WTC11 (cell line): Measurements from ENCODE around the gene NDUFV2. TPM values are rescaled to one million over a fixed set of nuclear protein-coding genes. Genes with fewer than 3 reads are reported as not detected.
A peak's percentile ranks its signal among the peaks of the same experiment; 100 is the strongest.

Experiments
- ATAC-seq: fragments of 200-7000 bp; cut with Tn5 transposase; 2 replicates; pipeline ENCODE4 v1.10.0; 2021; ENCODE audit warnings: mild to moderate bottlenecking, moderate library complexity
- CTCF ChIA-PET: fragments of 300-600 bp; sonication (Branson Sonifier 250); formaldehyde crosslinking; loops from one replicate; lab custom pipeline; 2021; ENCODE audit warnings: antibody characterized with exemption; lab: Charles Lee
- POLR2A ChIA-PET: fragments of 350-600 bp; sonication (Branson Sonifier 250); formaldehyde crosslinking; loops from one replicate; lab custom pipeline; 2021; ENCODE audit warnings: antibody characterized with exemption; lab: Charles Lee
- DNase-seq: peaks from one replicate; pipeline ENCODE4 v3.0.0; 2021; ENCODE audit warnings: low spot score
- H3K27ac Mint-ChIP-seq: 2 replicates; pipeline ENCODE4 v1.8.0; 2021; ENCODE audit warnings: mixed read lengths
- H3K27me3 Mint-ChIP-seq: 2 replicates; pipeline ENCODE4 v1.8.0; 2021; ENCODE audit warnings: low read depth, mild to moderate bottlenecking, moderate library complexity, mixed read lengths
- H3K36me3 Mint-ChIP-seq: 2 replicates; pipeline ENCODE4 v1.8.0; 2021; ENCODE audit warnings: mixed read lengths
- H3K4me1 Mint-ChIP-seq: 2 replicates; pipeline ENCODE4 v1.8.0; 2022; ENCODE audit warnings: mixed read lengths
- H3K4me3 Mint-ChIP-seq: 2 replicates; pipeline ENCODE4 v1.8.0; 2021; ENCODE audit warnings: mild to moderate bottlenecking, moderate library complexity, mixed read lengths
- H3K9me3 Mint-ChIP-seq: 2 replicates; pipeline ENCODE4 v1.8.0; 2021; ENCODE audit warnings: mixed read lengths
- CBFB ChIP-seq: sonication (generic); formaldehyde crosslinking; IDR thresholded peaks from 2 replicates; pipeline ENCODE4 v1.8.1; 2022; ENCODE audit warnings: mild to moderate bottlenecking, low read depth, missing genetic modification reagents
- CDX4 ChIP-seq: fragments of 250-450 bp; sonication (Bioruptor Pico); IDR thresholded peaks from 2 replicates; pipeline ENCODE4 v1.9.0; 2021; ENCODE audit warnings: moderate library complexity, mild to moderate bottlenecking, inconsistent platforms, borderline replicate concordance
- CREM ChIP-seq: sonication (generic); formaldehyde crosslinking; IDR thresholded peaks from 2 replicates; pipeline ENCODE4 v1.8.1; 2022; ENCODE audit warnings: mild to moderate bottlenecking, missing genetic modification reagents, moderate library complexity
- CTCF ChIP-seq: fragments of 200-600 bp; IDR thresholded peaks from 2 replicates; pipeline ENCODE4 v1.8.0; 2022; ENCODE audit warnings: antibody characterized with exemption
- EMX1 ChIP-seq: fragments of 250-450 bp; sonication (Bioruptor Pico); IDR thresholded peaks from 2 replicates; pipeline ENCODE4 v1.8.0; 2021; ENCODE audit warnings: mild to moderate bottlenecking
- ETV6 ChIP-seq: sonication (generic); formaldehyde crosslinking; IDR thresholded peaks from 2 replicates; pipeline ENCODE4 v1.8.1; 2022; ENCODE audit warnings: mild to moderate bottlenecking, missing genetic modification reagents
- IRF1 ChIP-seq: sonication (generic); formaldehyde crosslinking; IDR thresholded peaks from 2 replicates; pipeline ENCODE4 v1.8.0; 2023; ENCODE audit warnings: missing genetic modification reagents
- JUN ChIP-seq: sonication (generic); formaldehyde crosslinking; IDR thresholded peaks from 2 replicates; pipeline ENCODE4 v1.8.0; 2023; ENCODE audit warnings: mild to moderate bottlenecking, missing genetic modification reagents
- MXD4 ChIP-seq: fragments of 250-450 bp; sonication (Bioruptor Pico); IDR thresholded peaks from 2 replicates; pipeline ENCODE4 v1.8.0; 2021; ENCODE audit warnings: mild to moderate bottlenecking, moderate library complexity, borderline replicate concordance
- STAT6 ChIP-seq: sonication (generic); formaldehyde crosslinking; conservative IDR thresholded peaks from 2 replicates; pipeline ENCODE4 v1.8.1; 2023; ENCODE audit warnings: mild to moderate bottlenecking, low read depth, missing genetic modification reagents, moderate library complexity
- TEAD1 ChIP-seq: sonication (generic); formaldehyde crosslinking; IDR thresholded peaks from 2 replicates; pipeline ENCODE4 v1.8.0; 2022; ENCODE audit warnings: mild to moderate bottlenecking, missing genetic modification reagents
- ZNF219 ChIP-seq: sonication (generic); formaldehyde crosslinking; IDR thresholded peaks from 2 replicates; pipeline ENCODE4 v1.8.0; 2023; ENCODE audit warnings: missing genetic modification reagents, mild to moderate bottlenecking, borderline replicate concordance
- ZNF263 ChIP-seq: sonication (generic); formaldehyde crosslinking; IDR thresholded peaks from 2 replicates; pipeline ENCODE4 v1.8.1; 2022; ENCODE audit warnings: low read depth, mild to moderate bottlenecking, moderate library complexity, missing genetic modification reagents
- ZNF317 ChIP-seq: sonication (generic); formaldehyde crosslinking; IDR thresholded peaks from 2 replicates; pipeline ENCODE4 v1.8.1; 2023; ENCODE audit warnings: low read depth, mild to moderate bottlenecking, moderate library complexity, missing genetic modification reagents, borderline replicate concordance
- ZNF416 ChIP-seq: fragments of 250-450 bp; sonication (Bioruptor Pico); IDR thresholded peaks from 2 replicates; pipeline ENCODE4 v1.9.0; 2021; ENCODE audit warnings: mild to moderate bottlenecking, inconsistent platforms
- ZSCAN18 ChIP-seq: fragments of 250-450 bp; sonication (Bioruptor Pico); IDR thresholded peaks from 2 replicates; pipeline ENCODE4 v2.1.2; 2022; ENCODE audit warnings: mild to moderate bottlenecking, moderate library complexity
- total RNA-seq: library from RNA; stranded (reverse); gene quantifications from 3 replicates; pipeline ENCODE4 v1.2.3, GENCODE V29; 2021

The NDUFV2 gene
- total RNA-seq, 1 experiment from 2014 or later, result 192 TPM

- TF ChIP-seq MXD4 (no peak), EMX1 (CRISPR knock-in tag) (no peak), TEAD1 (CRISPR knock-in tag) (no peak), ZNF317 (CRISPR knock-in tag) (no peak), ZNF263 (CRISPR knock-in tag) (no peak)
Measured at GRCh38 chr18:9096007-9096371, 6.5 kb upstream of the NDUFV2 start (continued).

GRCh38 chr18:9096685-9097084 lies 5.8 kb upstream of the NDUFV2 start:
- no peak overlapping the region for H3K4me3 Mint-ChIP-seq
- no peaks in the 10 kb centered on the region for H3K36me3 Mint-ChIP-seq
- H3K27ac Mint-ChIP-seq, result no peak overlapping the region
- no peaks in the 10 kb centered on the region for H3K9me3 Mint-ChIP-seq
- TF ChIP-seq ETV6 (CRISPR knock-in tag) (no peak), IRF1 (CRISPR knock-in tag) (no peak), JUN (no peak)
- ATAC-seq (no peak), DNase-seq (no peak)
- no peaks in the 10 kb centered on the region; the same call in 1 of the 2 replicates for H3K27me3 Mint-ChIP-seq
- CTCF ChIA-PET, result interaction anchor here (0.6 kb wide), 1 partner anchor 307 kb away, joined by 3 read pairs; no protein-coding TSS in a partner anchor
- POLR2A ChIA-PET, result interaction anchor here (0.7 kb wide), 1 partner anchor 40 kb away, joined by 3 read pairs; the partner anchor contains the start of gene ANKRD12
- H3K4me1 Mint-ChIP-seq, result peaks cover 27% of the 10 kb centered on the region

GRCh38 chr18:9097349-9097748 lies 5.2 kb upstream of the NDUFV2 start:
- peak overlapping the region; percentile 80 for H3K27ac Mint-ChIP-seq

More at GRCh38 chr18:9097349-9097748, 5.2 kb upstream of the NDUFV2 start:
- H3K4me3 Mint-ChIP-seq, result no peak overlapping the region
- POLR2A ChIA-PET, result interaction anchor here (0.7 kb wide), 1 partner anchor 39 kb away, joined by 3 read pairs; the partner anchor contains the start of gene ANKRD12
- TF ChIP-seq CTCF (no peak), CDX4 (no peak), CBFB (CRISPR knock-in tag) (no peak), ZNF219 (no peak), ZSCAN18 (CRISPR knock-in tag) (no peak), STAT6 (CRISPR knock-in tag) (no peak), ZNF416 (CRISPR knock-in tag) (no peak), CREM (no peak)
- ATAC-seq (peak; percentile 52), DNase-seq (no peak)
- no peaks in the 10 kb centered on the region for H3K9me3 Mint-ChIP-seq
- H3K27me3 Mint-ChIP-seq, result no peaks in the 10 kb centered on the region; the same call in 1 of the 2 replicates
- peaks cover 32% of the 10 kb centered on the region for H3K4me1 Mint-ChIP-seq
- CTCF ChIA-PET, result interaction anchor here (0.6 kb wide), 1 partner anchor 306 kb away, joined by 3 read pairs; no protein-coding TSS in a partner anchor
- H3K36me3 Mint-ChIP-seq, result no peaks in the 10 kb centered on the region
